OCI-LY1 (cell line): ENCODE measurements around the gene IKZF3.

ENCODE experiments used
- H2AFZ ChIP-seq: fragments of 200-600 bp; sonication (generic), shearing (Covaris generic); 2 replicates; pipeline ENCODE4 v1.6.0; 2014; ENCODE audit warnings: antibody characterized with exemption, mild to moderate bottlenecking, low read length
- H3F3A ChIP-seq: fragments of 200-600 bp; sonication (generic), shearing (Covaris generic); 2 replicates; pipeline ENCODE4 v1.6.0; 2014; ENCODE audit warnings: mild to moderate bottlenecking, antibody characterized with exemption, low read length, moderate library complexity; ENCODE audit not compliant: insufficient read depth
- H3K27ac ChIP-seq: fragments of 200-600 bp; sonication (generic); 2 replicates; pipeline ENCODE4 v1.5.1; 2014; ENCODE audit warnings: low read length, mixed run types, mild to moderate bottlenecking, low read depth; ENCODE audit not compliant: poor library complexity, severe bottlenecking
- H3K27me3 ChIP-seq: fragments of 200-600 bp; sonication (generic); 2 replicates; pipeline ENCODE4 v1.6.0; 2014; ENCODE audit warnings: antibody characterized with exemption, mild to moderate bottlenecking, low read length, moderate library complexity; ENCODE audit not compliant: insufficient read depth
- H3K36me3 ChIP-seq: fragments of 200-600 bp; sonication (generic); 2 replicates; pipeline ENCODE4 v1.6.1; 2014; ENCODE audit warnings: mild to moderate bottlenecking, antibody characterized with exemption, low read length, moderate library complexity, mixed read lengths; ENCODE audit not compliant: insufficient read depth
- H3K4me1 ChIP-seq: fragments of 200-600 bp; sonication (generic); 2 replicates; pipeline ENCODE4 v1.5.1; 2014; ENCODE audit warnings: mild to moderate bottlenecking, low read length, moderate library complexity; ENCODE audit not compliant: insufficient read depth, severe bottlenecking
- H3K4me2 ChIP-seq: fragments of 200-600 bp; sonication (generic), shearing (Covaris generic); 2 replicates; pipeline ENCODE4 v1.6.1; 2014; ENCODE audit warnings: low read length
- H3K4me3 ChIP-seq: fragments of 200-600 bp; sonication (generic); 2 replicates; pipeline ENCODE4 v1.5.1; 2014; ENCODE audit warnings: low read length, low read depth, mild to moderate bottlenecking, mixed read lengths; ENCODE audit not compliant: poor library complexity, severe bottlenecking
- H3K79me2 ChIP-seq: fragments of 200-600 bp; shearing (Covaris generic); 2 replicates; pipeline ENCODE4 v1.6.1; 2016; ENCODE audit warnings: mixed run types, low read length, mixed read lengths; ENCODE audit not compliant: insufficient read depth
- H3K9ac ChIP-seq: fragments of 200-600 bp; sonication (generic), shearing (Covaris generic); 2 replicates; pipeline ENCODE4 v1.6.1; 2014; ENCODE audit warnings: mild to moderate bottlenecking, low read length, mixed read lengths
- H3K9me2 ChIP-seq: fragments of 200-600 bp; sonication (generic), shearing (Covaris generic); 2 replicates; pipeline ENCODE4 v1.6.1; 2014; ENCODE audit warnings: low read depth, mild to moderate bottlenecking, low read length, mixed read lengths
- H3K9me3 ChIP-seq: fragments of 200-600 bp; shearing (Covaris generic); 2 replicates; pipeline ENCODE4 v1.6.1; 2014; ENCODE audit warnings: low read length, mixed read lengths
- H4K20me1 ChIP-seq: fragments of 200-600 bp; sonication (generic), shearing (Covaris generic); 2 replicates; pipeline ENCODE4 v1.6.0; 2016; ENCODE audit warnings: mild to moderate bottlenecking, low read length; ENCODE audit not compliant: insufficient read depth
- CTCF ChIP-seq: fragments of 200-600 bp; sonication (generic), shearing (Covaris generic); IDR thresholded peaks from 2 replicates; pipeline ENCODE4 v1.5.1; 2017; ENCODE audit warnings: mild to moderate bottlenecking, antibody characterized with exemption, low read length, moderate library complexity, mixed read lengths
- EZH2 ChIP-seq: fragments of 200-600 bp; sonication (generic), shearing (Covaris generic); IDR thresholded peaks from 2 replicates; pipeline ENCODE4 v1.8.0; 2017; ENCODE audit warnings: borderline replicate concordance, mixed run types, mild to moderate bottlenecking, antibody characterized with exemption, low read length, moderate library complexity, mixed read lengths

The IKZF3 gene

GRCh38 chr17:39722965-39723848 lies 140.9 kb downstream of the IKZF3 start:
- Histone ChIP-seq H4K20me1 (no peaks in the 10 kb centered on the region), H3K27me3 (no peaks in the 10 kb centered on the region), H3K27ac (no peak overlapping the region), H3K79me2 (no peaks in the 10 kb centered on the region), H3K4me2 (no peak overlapping the region), H3K9me2 (no peaks in the 10 kb centered on the region), H3K4me1 (no peaks in the 10 kb centered on the region), H3K9me3 (no peaks in the 10 kb centered on the region), H2AFZ (no peak overlapping the region), H3K9ac (no peak overlapping the region), H3K36me3 (peaks cover 11% of the 10 kb centered on the region; the same call in 1 of the 2 replicates), H3F3A (no peaks in the 10 kb centered on the region), H3K4me3 (no peak overlapping the region)
- no peak for TF ChIP-seq CTCF
- no peak for TF ChIP-seq EZH2

- Histone ChIP-seq H3K9me3 (no peaks in the 10 kb centered on the region), H3K9me2 (no peaks in the 10 kb centered on the region), H3K27me3 (no peaks in the 10 kb centered on the region), H3K36me3 (0 out of 2 replicates have a peak, but pooled peaks cover under 1% of the 10 kb centered on the region), H3K4me2 (no peak overlapping the region), H3K79me2 (no peaks in the 10 kb centered on the region), H3F3A (no peaks in the 10 kb centered on the region), H2AFZ (no peak overlapping the region), H3K4me3 (no peak overlapping the region), H4K20me1 (no peaks in the 10 kb centered on the region), H3K4me1 (no peaks in the 10 kb centered on the region), H3K27ac (no peak overlapping the region), H3K9ac (no peak overlapping the region)
- TF ChIP-seq CTCF = no peak
- TF ChIP-seq EZH2 = no peak
Observed at GRCh38 chr17:39722104-39722503, 142.0 kb downstream of the IKZF3 start.

- H3K27ac ChIP-seq = no peak overlapping the region
- no peaks in the 10 kb centered on the region for H3K79me2 ChIP-seq
- no peak overlapping the region for H3K4me3 ChIP-seq
- no peak for TF ChIP-seq EZH2
- TF ChIP-seq CTCF = no peak
- no peaks in the 10 kb centered on the region for H3K4me1 ChIP-seq
- H3K9ac ChIP-seq = no peak overlapping the region
- H3K9me3 ChIP-seq = no peaks in the 10 kb centered on the region
- H3K9me2 ChIP-seq = no peaks in the 10 kb centered on the region
- no peaks in the 10 kb centered on the region for H3K27me3 ChIP-seq
- no peak overlapping the region for H2AFZ ChIP-seq
- H4K20me1 ChIP-seq = no peaks in the 10 kb centered on the region
- H3K4me2 ChIP-seq = no peak overlapping the region
- no peaks in the 10 kb centered on the region for H3K36me3 ChIP-seq
- H3F3A ChIP-seq = no peaks in the 10 kb centered on the region
Observed at GRCh38 chr17:39719563-39720355, 144.4 kb downstream of the IKZF3 start.
